ENCODE results near the gene TMEM138. TPM values are rescaled to one million over a fixed set of nuclear protein-coding genes. Genes with fewer than 3 reads are reported as not detected.

TMEM138 gene
- total RNA-seq, 1 donor from 2014 or later = 30.7 TPM

DNA sequence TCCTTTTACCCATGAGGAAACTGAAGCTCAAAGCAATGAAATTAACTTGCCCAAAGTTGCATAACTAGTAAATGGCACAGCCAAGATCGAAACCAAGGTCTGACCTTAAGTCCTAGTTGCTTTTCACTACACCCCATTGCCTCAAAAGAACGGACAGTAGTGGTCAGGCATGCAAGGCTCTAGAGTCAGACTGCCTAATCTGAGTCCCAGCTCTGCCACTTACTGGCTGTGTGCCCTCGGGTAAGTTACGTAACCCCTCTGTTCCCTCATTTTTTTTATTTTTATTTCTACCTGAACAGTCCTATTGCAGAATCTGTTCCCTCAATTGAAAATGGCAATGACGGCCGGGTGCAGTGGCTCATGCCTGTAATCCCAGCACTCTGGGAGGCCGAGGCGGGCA is 10.1 kb upstream of the TMEM138 start:
- Histone ChIP-seq H4K20me1 (ENCODE audit: low read depth) (no peaks in the 10 kb centered on the region), H3K4me2 (no peak overlapping the region), H2AFZ (replicated peaks) (no peak overlapping the region), H3K9me3 (ENCODE audit: low read depth) (no peaks in the 10 kb centered on the region), H3K4me1 (no peaks in the 10 kb centered on the region), H3K27me3 (no peaks in the 10 kb centered on the region), H3K4me3 (no peak overlapping the region), H3F3A (ENCODE audit: low read depth) (no peaks in the 10 kb centered on the region), H3K36me3 (no peaks in the 10 kb centered on the region), H3K9ac (no peak overlapping the region), H3K27ac (no peak overlapping the region), H3K79me2 (ENCODE audit: low read depth) (no peaks in the 10 kb centered on the region)
- Mint-ChIP-seq H3K36me3 (peaks cover 9% of the 10 kb centered on the region), H3K27ac (no peak overlapping the region), H3K27me3 (ENCODE audit: insufficient read depth, low read depth) (peaks cover 4% of the 10 kb centered on the region), H3K4me3 (no peak overlapping the region), H3K4me1 (no peaks in the 10 kb centered on the region), H3K9me3 (no peaks in the 10 kb centered on the region)
- TF ChIP-seq, protein P1, sequence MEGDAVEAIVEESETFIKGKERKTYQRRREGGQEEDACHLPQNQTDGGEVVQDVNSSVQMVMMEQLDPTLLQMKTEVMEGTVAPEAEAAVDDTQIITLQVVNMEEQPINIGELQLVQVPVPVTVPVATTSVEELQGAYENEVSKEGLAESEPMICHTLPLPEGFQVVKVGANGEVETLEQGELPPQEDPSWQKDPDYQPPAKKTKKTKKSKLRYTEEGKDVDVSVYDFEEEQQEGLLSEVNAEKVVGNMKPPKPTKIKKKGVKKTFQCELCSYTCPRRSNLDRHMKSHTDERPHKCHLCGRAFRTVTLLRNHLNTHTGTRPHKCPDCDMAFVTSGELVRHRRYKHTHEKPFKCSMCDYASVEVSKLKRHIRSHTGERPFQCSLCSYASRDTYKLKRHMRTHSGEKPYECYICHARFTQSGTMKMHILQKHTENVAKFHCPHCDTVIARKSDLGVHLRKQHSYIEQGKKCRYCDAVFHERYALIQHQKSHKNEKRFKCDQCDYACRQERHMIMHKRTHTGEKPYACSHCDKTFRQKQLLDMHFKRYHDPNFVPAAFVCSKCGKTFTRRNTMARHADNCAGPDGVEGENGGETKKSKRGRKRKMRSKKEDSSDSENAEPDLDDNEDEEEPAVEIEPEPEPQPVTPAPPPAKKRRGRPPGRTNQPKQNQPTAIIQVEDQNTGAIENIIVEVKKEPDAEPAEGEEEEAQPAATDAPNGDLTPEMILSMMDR (IDR thresholded peaks at IDR 0.05) = no peak
- TF ChIP-seq EZH2phosphoT487 (IDR thresholded peaks at IDR 0.05) = no peak
- TF ChIP-seq EZH2 (IDR thresholded peaks at IDR 0.05) = no peak
- no peak for DNase-seq (ENCODE audit: low spot score)

DNA sequence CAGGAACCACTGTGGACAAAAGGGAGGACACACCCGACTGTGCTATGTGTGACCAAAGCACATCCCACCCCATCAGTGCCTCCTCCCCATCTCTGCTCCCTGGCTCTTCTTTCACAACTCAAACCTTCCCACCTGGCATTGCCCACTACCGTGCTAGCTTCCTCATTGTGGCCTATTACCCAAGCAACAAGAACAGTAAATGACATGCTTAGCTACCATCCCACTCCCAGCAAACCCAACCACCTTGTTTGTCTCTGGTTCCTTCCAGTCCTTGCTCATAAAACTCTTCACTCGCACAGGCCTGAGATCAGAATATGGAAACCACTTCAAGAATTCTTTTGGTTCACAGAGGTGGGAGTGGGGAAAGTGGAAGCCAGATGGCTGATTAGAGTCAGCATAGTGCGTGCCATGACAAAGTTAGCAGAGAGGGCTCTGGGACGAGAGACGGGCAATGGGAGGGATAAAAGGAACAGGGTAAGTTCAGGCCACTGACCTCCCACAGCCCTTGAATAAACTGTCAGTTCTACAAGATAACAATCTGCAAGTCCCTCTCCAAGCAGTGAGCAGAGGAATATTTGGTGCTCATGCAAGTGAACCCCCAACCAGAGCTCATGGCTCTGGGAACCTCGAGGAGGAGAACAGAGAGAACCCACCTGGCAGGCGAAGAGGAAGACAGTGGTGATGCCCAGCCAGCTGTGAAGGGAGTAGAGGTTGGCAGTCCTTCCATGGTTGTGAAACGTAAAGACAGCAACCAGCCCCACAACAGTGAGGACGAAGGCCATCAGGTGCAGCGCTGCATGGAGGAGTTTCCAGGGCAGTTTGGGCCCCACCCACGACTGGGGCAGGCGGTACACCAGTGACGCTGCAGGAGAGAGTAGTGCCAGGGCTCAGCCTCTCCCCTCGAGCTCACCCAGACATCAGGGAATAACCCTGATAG is 8.8 kb upstream of the TMEM138 start:
- no peaks in the 10 kb centered on the region for H3K4me1 ChIP-seq
- Mint-ChIP-seq H3K27ac (no peak overlapping the region), H3K4me1 (no peaks in the 10 kb centered on the region), H3K4me3 (no peak overlapping the region), H3K36me3 (peaks cover 9% of the 10 kb centered on the region), H3K9me3 (no peaks in the 10 kb centered on the region), H3K27me3 (ENCODE audit: insufficient read depth, low read depth) (peaks cover 2% of the 10 kb centered on the region)
- no peak overlapping the region for H3K4me2 ChIP-seq
- no peak overlapping the region for H3K4me3 ChIP-seq
- H3K27me3 ChIP-seq = no peaks in the 10 kb centered on the region
- H3K27ac ChIP-seq = no peak overlapping the region
- H3K79me2 ChIP-seq (ENCODE audit: low read depth) = no peaks in the 10 kb centered on the region
- no peak overlapping the region for H2AFZ ChIP-seq (replicated peaks)
- H3K36me3 ChIP-seq = no peaks in the 10 kb centered on the region
- TF ChIP-seq EZH2 (IDR thresholded peaks at IDR 0.05) (no peak), EZH2phosphoT487 (IDR thresholded peaks at IDR 0.05) (no peak)
- TF ChIP-seq, protein P1 (IDR thresholded peaks at IDR 0.05) = no peak
- H3F3A ChIP-seq (ENCODE audit: low read depth) = no peaks in the 10 kb centered on the region
- no peaks in the 10 kb centered on the region for H3K9me3 ChIP-seq (ENCODE audit: low read depth)
- H3K9ac ChIP-seq = no peak overlapping the region
- H4K20me1 ChIP-seq (ENCODE audit: low read depth) = no peaks in the 10 kb centered on the region
- no peak for DNase-seq (ENCODE audit: low spot score)

DNA sequence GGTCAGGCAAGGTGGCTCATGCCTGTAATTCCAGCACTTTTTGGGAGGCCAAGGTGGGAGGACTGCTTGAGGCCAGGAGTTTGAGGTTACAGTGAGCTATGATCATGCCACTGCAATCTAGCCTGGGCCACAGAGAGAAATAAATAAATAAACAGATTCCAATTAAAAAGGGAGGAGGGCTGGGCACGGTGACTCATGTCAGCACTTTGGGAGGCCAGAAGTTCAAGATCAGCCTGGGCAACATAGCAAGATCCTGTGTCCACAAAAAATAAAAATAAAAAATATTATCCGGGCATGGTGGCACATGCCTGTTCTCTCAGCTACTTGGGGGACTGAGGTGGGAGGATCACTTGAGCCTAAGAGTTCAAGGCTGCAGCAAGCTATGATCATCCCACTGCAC is 8.0 kb upstream of the TMEM138 start:
- H3K9ac ChIP-seq = no peak overlapping the region
- no peak for DNase-seq (ENCODE audit: low spot score)
- no peak overlapping the region for H3K27ac ChIP-seq
- H3K36me3 ChIP-seq = no peaks in the 10 kb centered on the region
- peaks cover 2% of the 10 kb centered on the region for H3K27me3 Mint-ChIP-seq (ENCODE audit: insufficient read depth, low read depth)
- no peaks in the 10 kb centered on the region for H4K20me1 ChIP-seq (ENCODE audit: low read depth)
- no peaks in the 10 kb centered on the region for H3K9me3 ChIP-seq (ENCODE audit: low read depth)
- H3K27ac Mint-ChIP-seq = no peak overlapping the region
- H3K4me1 ChIP-seq = no peaks in the 10 kb centered on the region
- H3K4me2 ChIP-seq = no peak overlapping the region
- H3F3A ChIP-seq (ENCODE audit: low read depth) = no peaks in the 10 kb centered on the region
- no peaks in the 10 kb centered on the region for H3K27me3 ChIP-seq
- no peaks in the 10 kb centered on the region for H3K79me2 ChIP-seq (ENCODE audit: low read depth)
- peaks cover 9% of the 10 kb centered on the region for H3K36me3 Mint-ChIP-seq
- H3K4me1 Mint-ChIP-seq = peaks cover 1% of the 10 kb centered on the region
- no peaks in the 10 kb centered on the region for H3K9me3 Mint-ChIP-seq
- H3K4me3 Mint-ChIP-seq = no peak overlapping the region
- TF ChIP-seq EZH2phosphoT487 (IDR thresholded peaks at IDR 0.05) = no peak
- TF ChIP-seq, protein P1 (IDR thresholded peaks at IDR 0.05) = no peak
- no peak for TF ChIP-seq EZH2 (IDR thresholded peaks at IDR 0.05)
- H3K4me3 ChIP-seq = no peak overlapping the region
- no peak overlapping the region for H2AFZ ChIP-seq (replicated peaks)
